K562 (cell line): ENCODE data around the gene COL6A2. TPM values are rescaled to one million over a fixed set of nuclear protein-coding genes. Genes with fewer than 3 reads are reported as not detected.

Experiments used
- ATAC-seq: fragments of 200-7000 bp; cut with Tn5 transposase; 3 replicates; pipeline ENCODE4 v1.9.1; 2020; ENCODE audit warnings: moderate library complexity
- BruUV-seq: library from RNA; stranded (reverse); fragments of 400-500 nt; replicated peaks from 2 replicates; lab custom pipeline; 2021; lab: Mats Ljungman, UMichigan
- CTCF ChIA-PET: fragments of 300-600 bp; formaldehyde crosslinking; extraction: SDS; loops from one replicate; lab custom pipeline; 2021; ENCODE audit warnings: low intra/inter-chr PET ratio; lab: Yijun Ruan, JAX
- POLR2A ChIA-PET: fragments of 300-600, 350-650 bp; sonication (Branson Sonifier 250); formaldehyde crosslinking; extraction: SDS; loops from one replicate; lab custom pipeline; 2021; ENCODE audit warnings: antibody characterized with exemption, inconsistent platforms; lab: Yijun Ruan, JAX
- DNase-seq, 4 experiments: peaks; one replicate each; pipeline versions ENCODE4 v3.0.0 to v3.0.0-alpha.2; 2011 to 2018; ENCODE audit warnings: low spot score in 3 of 4, mixed read lengths in 3 of 4; ENCODE audit errors: extremely low read depth in 1 of 4
- FAIRE-seq: peaks from 2 replicates; lab custom pipeline; 2011; peaks lifted over from hg19 to GRCh38; lab: Jason Lieb, UNC
- H2AFZ ChIP-seq: 2 replicates; pipeline ENCODE4 v1.6.0; 2011; ENCODE audit warnings: low read depth, low read length, control low read depth, inconsistent platforms
- H3K27ac ChIP-seq: fragments of 200-600 bp; 3 replicates; pipeline ENCODE4 v1.8.0; 2011; ENCODE audit warnings: low read depth, mild to moderate bottlenecking, control low read depth, inconsistent platforms, low read length, moderate library complexity, mixed read lengths; ENCODE audit errors: extremely low read depth
- H3K27me3 ChIP-seq, 2 experiments: fragments of 300-600 bp in 1 of 2; 2 replicates in 1 of 2; 3 replicates in 1 of 2; pipeline versions ENCODE4 v1.6.0 to v1.8.0; 2011; ENCODE audit warnings: inconsistent platforms in 2 of 2, low read length in 2 of 2, mild to moderate bottlenecking in 1 of 2, mixed read lengths in 1 of 2, moderate library complexity in 1 of 2; ENCODE audit not compliant: control insufficient read depth in 2 of 2, insufficient read depth in 2 of 2
- H3K36me3 ChIP-seq: fragments of 300-600 bp; 3 replicates; pipeline ENCODE4 v1.8.0; 2011; ENCODE audit warnings: mild to moderate bottlenecking, low read length, inconsistent platforms; ENCODE audit not compliant: control insufficient read depth, insufficient read depth
- H3K4me1 ChIP-seq, 2 experiments: fragments of 200-600 bp in 1 of 2; replicated peaks in 1 of 2; 2 replicates in 1 of 2; 3 replicates in 1 of 2; pipeline versions ENCODE4 v1.5.1 to v1.8.0; 2011; ENCODE audit warnings: inconsistent platforms in 2 of 2, low read length in 2 of 2, mild to moderate bottlenecking in 1 of 2, mixed read lengths in 1 of 2, moderate library complexity in 1 of 2; ENCODE audit not compliant: control insufficient read depth in 2 of 2, insufficient read depth in 2 of 2
- H3K4me2 ChIP-seq: 2 replicates; pipeline ENCODE4 v1.6.1; 2011; ENCODE audit warnings: low read length, control low read depth, inconsistent platforms, mixed read lengths; ENCODE audit not compliant: insufficient read depth
- H3K4me3 ChIP-seq: fragments of 200-600 bp; sonication (generic), shearing (Covaris generic); 2 replicates; pipeline ENCODE4 v1.5.1; 2016; ENCODE audit warnings: control low read depth, inconsistent platforms
- H3K79me2 ChIP-seq: fragments of 200-600 bp; 3 replicates; pipeline ENCODE4 v1.8.0; 2011; ENCODE audit warnings: low read length, inconsistent platforms; ENCODE audit not compliant: control insufficient read depth, insufficient read depth
- H3K9ac ChIP-seq, 2 experiments: 2 replicates each; pipeline versions ENCODE4 v1.6.0 to v1.6.1; 2011; ENCODE audit warnings: low read depth in 2 of 2, low read length in 2 of 2, control low read depth in 1 of 2, inconsistent platforms in 1 of 2, mild to moderate bottlenecking in 1 of 2, mixed read lengths in 1 of 2; ENCODE audit not compliant: insufficient read depth in 1 of 2
- H3K9me1 ChIP-seq: one replicate; pipeline ENCODE4 v1.6.0; 2011; ENCODE audit warnings: inconsistent platforms, mild to moderate bottlenecking, low read length, moderate library complexity; ENCODE audit not compliant: control insufficient read depth, insufficient read depth
- H3K9me3 ChIP-seq: replicated peaks from 2 replicates; pipeline ENCODE4 v1.5.1; 2011; ENCODE audit warnings: low read depth, low read length, inconsistent platforms; ENCODE audit not compliant: control insufficient read depth, insufficient read depth
- H4K20me1 ChIP-seq: replicated peaks from 2 replicates; pipeline ENCODE4 v1.6.1; 2011; ENCODE audit warnings: low read length, inconsistent platforms, mixed read lengths; ENCODE audit not compliant: control insufficient read depth, insufficient read depth
- CBX2 ChIP-seq: fragments of 200-600 bp; sonication (generic); IDR thresholded peaks from one replicate; pipeline ENCODE4 v1.6.1; 2012; ENCODE audit warnings: mild to moderate bottlenecking, low read length, inconsistent platforms; ENCODE audit not compliant: insufficient read depth, poor library complexity, severe bottlenecking
- CEBPB ChIP-seq: fragments of 450-650 bp; IDR thresholded peaks from 2 replicates; pipeline ENCODE4 v1.6.1; 2016; ENCODE audit warnings: missing genetic modification characterization, missing compliant biosample characterization
- CHD1 ChIP-seq: fragments of 200-600 bp; sonication (generic); IDR thresholded peaks from one replicate; pipeline ENCODE4 v1.6.1; 2012; ENCODE audit warnings: mild to moderate bottlenecking, moderate library complexity, low read length, inconsistent platforms
- CXXC5 ChIP-seq: fragments of 250-450 bp; sonication (Bioruptor Pico); IDR thresholded peaks from 2 replicates; pipeline ENCODE4 v1.8.0; 2022; ENCODE audit warnings: inconsistent platforms, mild to moderate bottlenecking, moderate library complexity
- KLF1 ChIP-seq: fragments of 450-650 bp; IDR thresholded peaks from 2 replicates; pipeline ENCODE4 v1.6.1; 2016; ENCODE audit warnings: missing genetic modification characterization, missing compliant biosample characterization
- NFYB ChIP-seq: IDR thresholded peaks from 2 replicates; pipeline ENCODE4 v1.6.1; 2011; ENCODE audit warnings: mild to moderate bottlenecking, moderate library complexity; ENCODE audit not compliant: insufficient read length; ENCODE audit errors: extremely low read depth
- PML ChIP-seq: IDR thresholded peaks from 2 replicates; pipeline ENCODE4 v1.6.1; 2012; ENCODE audit warnings: low read length, inconsistent platforms
- REST ChIP-seq, 2 experiments: fragments of 450-650 bp; formaldehyde crosslinking in 1 of 2; IDR thresholded peaks; 2 replicates each; pipeline versions ENCODE4 v1.4.0 to v1.6.1; 2014 to 2020; ENCODE audit warnings: mild to moderate bottlenecking in 2 of 2, borderline replicate concordance in 1 of 2, low read depth in 1 of 2
- SIX5 ChIP-seq, 2 experiments: IDR thresholded peaks; 2 replicates each; pipeline ENCODE4 v1.6.1; 2011; ENCODE audit warnings: low read length in 2 of 2, borderline replicate concordance in 1 of 2, low read depth in 1 of 2, mild to moderate bottlenecking in 1 of 2, moderate library complexity in 1 of 2; ENCODE audit not compliant: insufficient read depth in 1 of 2
- SMARCA5 ChIP-seq: fragments of 450-650 bp; IDR thresholded peaks from 2 replicates; pipeline ENCODE4 v1.6.1; 2016
- WGBS: fragments of 100-300 bp; shearing (Covaris generic); methylation state at CpG from one replicate; pipeline ENCODE4 v1.1.6; 2016; ENCODE audit warnings: low coverage, mixed read lengths; ENCODE audit not compliant: insufficient coverage; ENCODE audit errors: missing lambda C conversion rate; 5-methylcytosine and 5-hydroxymethylcytosine counted together
- in situ Hi-C: fragments of 300-500 bp; cut with MboI; formaldehyde crosslinking; loops from 4 replicates; pipeline ENCODE4 v1.15.0; 2018; ENCODE audit warnings: inconsistent platforms, mixed read lengths
- intact Hi-C: fragments of 100-400 bp; cut with micrococcal nuclease; formaldehyde crosslinking; loops from 2 replicates; pipeline ENCODE4 v1.14.2; 2022
- polyA plus RNA-seq, 8 experiments: library from polyadenylated mRNA; depleted of rRNA in 4 of 8; stranded (reverse) in 5 of 8; unstranded in 3 of 8; fragments of >200 nt; fragmentation: Nextera tagmentation in 2 of 8; fragmentation: Illumina TruSeq in 1 of 8; extraction: Ambion mirVana in 2 of 8; extraction: Trizol in 1 of 8; gene quantifications; 2 replicates each; pipeline versions ENCODE4 v1.2.1 to v1.2.3, GENCODE V29; 2011 to 2014; ENCODE audit warnings: inconsistent platforms in 1 of 8, missing spikeins in 1 of 8
- total RNA-seq, 7 experiments: library from RNA; depleted of rRNA in 6 of 7; stranded (reverse); fragments of >200 nt in 6 of 7; fragmentation: Illumina TruSeq in 2 of 7; extraction: Trizol in 2 of 7; gene quantifications; 2 replicates each; pipeline versions ENCODE4 v1.2.1 to v1.2.3, GENCODE V29; 2011 to 2021; ENCODE audit warnings: low replicate concordance in 1 of 7
- TF ChIP-seq, protein P1 (sequence below): fragments of 250-450 bp; sonication (Bioruptor Pico); IDR thresholded peaks from 2 replicates; pipeline ENCODE4 v1.6.1; 2021; ENCODE audit warnings: mild to moderate bottlenecking

The COL6A2 gene
- total and polyA plus RNA-seq, 9 of the 15 experiments (the other 6 are each of a cell fraction or from before 2014, with no cell fraction given): 0.07 to 1.1 (median 0.24) TPM; not detected in 3

GRCh38 chr21:46054451-46054881 lies 43.4 kb upstream of the COL6A2 start:
- BruUV-seq: no TSS peak
- Histone ChIP-seq H3K9me1 (no peaks in the 10 kb centered on the region), H4K20me1 (no peaks in the 10 kb centered on the region), H3K79me2 (no peaks in the 10 kb centered on the region), H3K9me3 (no peaks in the 10 kb centered on the region; the same call in 1 of the 2 replicates), H3K9ac (no peak overlapping the region), H3K4me1 (peaks cover 0 to 36% of the 10 kb centered on the region in 2 experiments; a peak in 1 of 5 replicates), H3K27me3 (peaks cover 7 to 38% of the 10 kb centered on the region in 2 experiments; a peak in 4 of 5 replicates), H3K4me2 (no peak overlapping the region), H3K27ac (no peak overlapping the region), H2AFZ (no peak overlapping the region), H3K4me3 (no peak overlapping the region), H3K36me3 (no peaks in the 10 kb centered on the region)
- ATAC-seq (no peak), DNase-seq (no peak), FAIRE-seq (no peak)
- 53% methylated on average over 10 of the region's 12 CpGs for WGBS
- POLR2A ChIA-PET: no interaction called here
- CTCF ChIA-PET: no interaction called here
- in situ Hi-C loops (no loop called here), intact Hi-C loops (no loop called here)
- TF ChIP-seq KLF1 (tag) (no peak), PML (no peak), CXXC5 (CRISPR knock-in tag) (no peak), SMARCA5 (no peak), REST (IDR thresholded peaks at IDR 0.05; ENCODE audit: borderline replicate concordance) (no peak), REST (CRISPR knock-in tag; IDR thresholded peaks at IDR 0.05; ENCODE audit: low read depth) (no peak), CHD1 (no peak), SIX5 (IDR thresholded peaks at IDR 0.05; ENCODE audit: borderline replicate concordance in 1 of 2, insufficient read depth in 1 of 2, low read depth in 1 of 2, low read length in 2 of 2) (no peak), NFYB (no peak), CBX2 (no peak), CEBPB (tag) (no peak)
- TF ChIP-seq, protein P1, sequence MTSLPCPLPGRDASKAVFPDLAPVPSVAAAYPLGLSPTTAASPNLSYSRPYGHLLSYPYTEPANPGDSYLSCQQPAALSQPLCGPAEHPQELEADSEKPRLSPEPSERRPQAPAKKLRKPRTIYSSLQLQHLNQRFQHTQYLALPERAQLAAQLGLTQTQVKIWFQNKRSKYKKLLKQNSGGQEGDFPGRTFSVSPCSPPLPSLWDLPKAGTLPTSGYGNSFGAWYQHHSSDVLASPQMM (CRISPR knock-in tag): no peak
